Measurements from ENCODE around the gene TIMM22.
"Not testable (repeated sequence)": the region's sequence is repeated elsewhere in the genome, so short reads cannot be mapped to it uniquely, and the experiment has no call there.

The TIMM22 gene

DNA sequence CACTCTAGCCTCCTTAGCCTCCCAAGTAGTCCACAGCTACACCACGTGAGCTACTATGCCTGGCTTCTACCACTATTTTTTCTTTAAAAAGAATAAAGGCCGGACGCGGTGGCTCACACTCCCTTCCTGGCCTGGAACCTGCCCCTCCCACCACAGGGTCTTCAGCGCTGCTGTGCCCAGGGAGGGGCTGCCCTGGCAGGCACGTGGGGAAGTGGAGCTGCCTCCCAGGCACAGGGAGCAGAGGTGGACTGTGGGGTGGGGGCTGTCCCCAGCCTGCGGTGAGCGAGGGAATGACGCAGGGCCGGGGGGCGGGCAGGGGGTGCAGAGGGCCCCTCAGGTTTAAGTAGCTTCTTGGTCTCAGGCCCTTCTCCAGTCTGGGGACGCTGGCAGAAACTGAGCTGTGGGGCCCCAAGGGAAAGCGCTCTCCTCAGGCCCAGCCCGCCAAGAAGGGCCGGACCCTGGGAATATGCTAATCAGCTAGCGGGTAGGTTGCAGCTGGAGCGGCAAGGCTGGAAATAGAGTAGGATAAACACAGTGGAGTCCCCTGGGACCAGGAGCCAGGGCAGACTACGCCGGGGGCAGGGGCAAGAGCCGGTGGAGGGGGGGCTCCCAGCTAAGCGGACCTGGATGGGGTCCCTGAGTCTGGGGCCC lies 46.8 kb downstream of the TIMM22 start:
- DNase-seq, result no peak

DNA sequence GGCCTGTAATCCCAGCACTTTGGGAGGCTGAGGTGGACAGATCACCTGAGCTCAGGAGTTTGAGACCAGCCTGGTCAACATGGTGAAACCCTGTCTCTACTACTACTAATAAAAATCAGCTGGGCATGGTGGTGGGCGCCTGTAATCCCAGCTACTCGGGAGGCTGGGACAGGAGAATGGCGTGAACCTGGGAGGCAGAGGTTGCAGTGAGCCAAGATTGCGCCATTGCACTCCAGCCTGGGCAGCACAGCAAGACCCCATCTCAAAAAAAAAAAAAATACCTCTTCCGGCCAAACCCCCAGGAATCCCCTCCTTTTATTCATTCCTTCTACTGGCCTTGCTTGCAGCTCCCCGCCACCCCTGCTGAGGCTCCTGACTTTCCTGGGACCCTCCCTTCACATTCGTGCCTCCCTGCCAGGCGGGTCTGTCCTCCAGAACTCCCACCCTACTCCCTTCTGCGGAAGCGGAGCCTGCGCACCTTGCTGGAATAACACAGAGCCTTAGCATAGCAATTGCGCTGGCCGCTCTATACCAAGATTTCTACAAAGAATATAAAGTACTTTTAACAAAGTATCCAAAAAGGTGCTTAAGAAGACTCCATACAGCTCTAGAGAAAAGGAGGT lies 47.6 kb downstream of the TIMM22 start:
- DNase-seq, result not testable (repeated sequence)

DNA sequence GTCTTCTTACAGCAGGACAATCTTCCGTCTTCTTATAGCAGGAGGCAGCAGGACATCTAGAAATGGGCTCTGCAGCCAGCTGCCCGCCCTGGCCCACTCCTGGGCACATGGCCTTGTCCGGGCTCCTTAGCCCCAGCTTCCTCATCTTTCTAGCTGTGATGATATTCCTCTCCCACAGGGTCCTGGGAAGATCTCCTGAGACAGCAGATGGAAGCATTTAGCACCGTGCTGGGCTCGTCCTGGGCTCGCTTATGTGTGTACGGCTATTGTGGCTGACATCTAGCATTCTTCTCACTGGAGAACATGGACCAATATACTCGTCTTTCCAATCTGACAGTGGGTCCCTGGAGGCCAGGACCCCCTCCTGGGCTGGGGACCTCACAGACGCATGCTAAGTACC lies 48.5 kb downstream of the TIMM22 start:
- no peak for DNase-seq

DNA sequence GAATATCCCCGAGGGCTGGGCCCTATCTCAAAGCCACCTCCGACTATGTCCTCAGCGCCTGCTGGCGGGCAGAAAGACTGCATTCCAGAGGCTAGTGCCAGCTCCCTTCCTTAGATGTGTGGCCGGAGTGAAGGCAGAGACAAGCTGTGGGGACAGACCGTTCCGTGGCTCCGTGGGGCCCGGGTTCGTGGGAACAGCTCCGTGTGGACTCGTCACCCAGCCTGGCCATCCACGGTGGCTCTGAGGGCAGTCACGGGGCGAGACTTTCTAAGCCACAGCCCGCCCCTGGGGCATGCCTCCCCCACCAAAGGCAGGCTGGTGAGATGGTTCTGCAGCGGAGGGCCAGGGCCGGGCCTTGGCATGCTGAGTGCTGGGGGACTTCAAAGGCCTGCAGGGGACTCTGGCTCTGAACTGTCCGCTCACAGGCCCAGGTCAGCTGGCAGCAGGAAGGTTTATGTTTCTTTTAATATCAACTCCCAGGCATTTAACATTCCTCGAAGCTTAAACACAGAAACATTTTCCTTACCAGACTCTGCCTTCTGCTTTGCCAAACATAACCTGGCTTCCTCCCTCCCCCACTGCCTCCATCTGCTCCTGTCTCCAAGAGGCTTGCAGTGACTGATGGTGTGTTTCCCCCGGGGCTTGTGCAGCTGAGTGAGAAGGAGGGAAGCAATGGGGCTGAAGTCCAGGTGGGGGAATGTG lies 50.4 kb downstream of the TIMM22 start:
- DNase-seq, result no peak

DNA sequence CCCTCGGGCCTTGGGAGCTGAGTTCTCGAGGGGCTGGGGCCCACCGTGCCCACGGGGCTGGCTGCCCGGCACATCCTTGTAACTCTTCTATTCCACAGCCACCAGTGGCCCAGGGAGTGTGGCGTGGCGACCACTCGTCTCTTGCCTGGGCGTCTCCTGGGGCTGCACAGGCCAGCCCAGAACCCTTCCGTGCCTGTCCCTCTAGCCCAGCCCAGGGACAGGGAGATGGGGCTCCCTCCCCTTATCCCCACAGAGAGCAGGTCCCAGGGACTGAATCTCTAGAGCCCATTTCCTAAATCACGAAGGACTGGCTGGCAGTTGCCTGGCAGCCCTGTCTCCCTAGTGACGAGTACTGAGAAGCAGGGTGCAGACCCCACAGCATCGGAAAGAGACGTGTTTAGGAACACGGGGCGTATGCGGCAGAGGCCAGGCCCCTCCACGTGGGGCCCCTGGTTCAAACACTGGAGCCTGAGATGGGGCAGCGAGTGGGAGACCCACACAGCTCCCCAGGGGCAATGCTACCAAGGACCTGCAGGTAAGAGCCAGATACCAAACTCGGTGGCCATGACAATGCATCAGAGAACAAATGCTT lies 51.0 kb downstream of the TIMM22 start:
- no peak for DNase-seq

DNA sequence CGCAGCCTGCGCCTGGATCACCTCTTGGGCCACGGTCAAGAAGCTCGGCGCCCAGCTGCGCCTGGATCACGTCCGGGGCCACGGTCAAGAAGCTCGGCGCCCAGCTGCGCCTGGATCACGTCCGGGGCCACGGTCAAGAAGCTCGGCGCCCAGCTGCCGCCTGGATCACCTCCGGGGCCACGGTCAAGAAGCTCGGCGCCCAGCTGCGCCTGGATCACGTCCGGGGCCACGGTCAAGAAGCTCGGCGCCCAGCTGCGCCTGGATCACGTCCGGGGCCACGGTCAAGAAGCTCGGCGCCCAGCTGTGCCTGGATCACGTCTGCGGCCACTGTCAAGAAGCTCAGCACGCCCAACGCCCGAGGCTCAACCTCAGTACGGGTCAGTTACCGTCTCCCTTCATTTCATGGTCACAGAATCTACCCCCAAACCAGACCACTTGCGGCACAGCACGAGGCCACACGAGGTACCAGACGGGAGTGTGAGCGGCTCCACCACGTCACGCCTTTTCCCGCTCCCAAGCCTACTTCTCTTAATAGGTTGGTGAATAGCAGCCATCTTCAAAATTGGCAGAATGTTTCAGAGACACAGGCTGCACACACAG lies 51.7 kb downstream of the TIMM22 start:
- not testable (repeated sequence) for DNase-seq

DNA sequence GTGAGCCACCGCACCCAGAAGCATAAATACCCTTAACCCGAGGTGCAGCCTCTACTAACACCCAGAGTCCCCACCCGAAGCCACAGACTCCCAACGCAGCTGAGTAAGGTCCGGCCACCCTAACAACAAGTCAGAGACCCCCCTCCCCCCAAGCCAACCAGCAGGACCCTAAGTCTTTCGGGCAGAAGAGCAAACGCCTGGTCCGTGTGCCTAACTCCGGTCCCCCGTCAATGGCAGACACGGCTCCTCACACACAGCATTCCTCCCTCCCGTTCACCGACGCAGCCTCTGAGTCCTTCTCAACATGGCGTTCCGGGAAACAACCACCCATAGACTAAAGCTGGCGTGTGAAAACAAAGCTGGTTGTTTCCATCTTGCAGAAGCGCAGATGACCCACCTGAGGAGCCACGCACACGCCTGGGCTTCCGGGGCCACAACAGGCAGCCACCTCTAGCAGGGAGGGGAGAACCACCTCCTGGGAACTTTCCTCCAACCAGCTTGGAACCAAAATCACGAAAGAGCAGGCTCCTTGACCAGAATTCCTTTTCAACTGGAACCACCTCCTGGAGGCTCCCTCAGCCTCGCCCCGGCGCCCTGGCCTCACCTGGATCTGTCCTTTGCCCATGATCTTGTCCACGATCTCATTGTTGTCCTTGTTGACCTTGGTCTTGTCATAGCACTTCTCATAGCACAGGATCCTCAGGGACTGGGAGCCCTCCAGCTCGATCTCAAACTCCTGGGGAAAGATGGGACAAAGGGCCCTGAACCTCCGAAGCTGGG lies 52.7 kb downstream of the TIMM22 start:
- DNase-seq, result no peak

DNA sequence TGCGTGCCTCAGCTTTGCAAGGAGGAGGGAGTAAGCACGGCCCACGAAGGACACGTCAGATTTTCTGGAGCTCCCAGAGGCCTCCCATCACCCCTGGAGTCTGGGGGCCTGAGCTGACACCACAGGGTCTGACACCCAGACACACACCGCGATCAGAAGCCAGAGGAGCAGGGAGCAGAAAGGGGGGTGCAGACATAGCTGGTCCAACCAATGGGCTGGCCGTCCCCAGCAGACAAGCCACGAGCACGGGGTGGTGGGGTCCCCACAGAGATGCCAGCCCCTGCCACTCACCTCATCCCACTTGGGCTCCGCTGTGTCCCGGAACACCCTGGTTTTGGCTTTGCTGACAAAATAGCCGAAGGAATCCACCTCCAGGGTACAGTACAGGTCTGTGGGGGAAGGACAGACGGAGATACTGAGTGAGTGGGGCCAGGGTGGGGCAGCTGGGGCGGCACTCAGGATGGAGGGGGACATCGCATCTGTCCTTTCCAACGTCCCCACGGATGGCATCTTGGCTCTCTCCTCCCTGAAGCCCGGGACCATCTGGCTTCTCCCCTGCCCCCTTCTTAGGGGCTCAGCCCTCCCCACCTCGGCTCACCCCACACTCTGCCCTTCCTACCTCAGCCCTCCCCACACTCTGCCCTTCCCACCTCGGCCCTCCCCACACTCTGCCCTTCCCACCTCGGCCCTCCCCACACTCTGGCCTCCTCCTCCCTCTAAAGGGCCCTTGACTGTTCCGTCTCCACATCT lies 53.5 kb downstream of the TIMM22 start:
- no peak for DNase-seq

DNA sequence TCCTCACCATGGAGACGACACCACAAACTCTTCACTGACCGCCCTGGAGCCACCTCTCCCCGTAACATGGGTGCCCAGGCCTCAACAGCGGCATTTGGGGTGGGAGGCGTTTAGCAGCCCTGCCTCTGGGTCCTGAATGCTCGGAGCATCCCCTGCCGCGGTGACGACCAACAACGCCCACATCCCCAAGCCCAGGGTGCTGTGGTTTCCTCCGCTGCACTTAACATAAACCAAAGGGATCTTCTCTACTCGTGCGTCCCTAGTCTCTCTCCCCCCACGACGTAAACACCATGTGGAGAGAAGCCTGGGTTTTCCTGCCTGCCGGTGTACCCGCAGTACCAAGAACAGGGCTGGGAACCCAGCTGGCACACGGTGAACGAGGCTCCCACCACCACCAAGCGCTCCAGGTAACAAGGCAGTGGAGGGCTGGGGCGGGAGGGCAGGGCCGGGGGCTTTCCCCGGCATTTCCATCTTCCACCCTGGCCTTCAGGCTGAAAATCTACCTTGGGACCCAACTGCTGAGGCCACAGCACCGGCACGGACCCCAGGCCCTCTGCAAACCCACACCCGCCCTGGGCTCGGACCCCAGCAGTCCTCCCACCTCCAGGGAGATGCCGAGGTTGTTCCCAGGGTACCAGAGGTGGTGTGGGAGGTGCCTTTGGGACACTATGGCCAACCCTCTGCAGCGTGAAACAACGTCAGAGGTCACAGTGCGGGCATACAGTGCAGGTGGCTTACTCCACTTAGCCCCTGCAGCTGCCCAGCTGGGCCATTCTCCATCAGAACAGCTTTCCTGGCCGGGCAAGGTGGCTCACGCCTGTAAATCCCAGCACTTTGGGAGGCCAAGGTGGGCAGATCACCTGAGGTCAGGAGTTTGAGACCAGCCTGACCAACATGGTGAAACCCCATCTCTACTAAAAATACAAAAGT lies 54.3 kb downstream of the TIMM22 start:
- DNase-seq, result no peak
